Activated CD4-positive, alpha-beta memory T cell treated with anti-CD3 and anti-CD28 coated beads, Interleukin-2, amount 10 ng/mL, durations not matched to agents 7 days and 5 days (primary cell): Measurements from ENCODE around the gene GPRIN1. TPM values are rescaled to one million over a fixed set of nuclear protein-coding genes. Genes with fewer than 3 reads are reported as not detected.
"Not testable (repeated sequence)": the region's sequence is repeated elsewhere in the genome, so short reads cannot be mapped to it uniquely, and the experiment has no call there.

Experiments used
- CTCF ChIA-PET: fragments of 350-600 bp; sonication (Branson Sonifier 250); formaldehyde crosslinking; loops from one replicate; lab custom pipeline; 2021; ENCODE audit warnings: antibody characterized with exemption, inconsistent platforms; lab: Charles Lee
- POLR2A ChIA-PET: fragments of 350-600 bp; sonication (Branson Sonifier 250); formaldehyde crosslinking; loops from one replicate; lab custom pipeline; 2021; ENCODE audit warnings: antibody characterized with exemption; lab: Charles Lee
- DNase-seq: peaks from one replicate; pipeline ENCODE4 v3.0.0-alpha.2; 2020
- H3K27ac Mint-ChIP-seq: one replicate; pipeline ENCODE4 v1.8.0; 2021; ENCODE audit warnings: mild to moderate bottlenecking, mixed read lengths
- H3K27me3 Mint-ChIP-seq: one replicate; pipeline ENCODE4 v1.8.0; 2021; ENCODE audit warnings: mixed read lengths
- H3K36me3 Mint-ChIP-seq: one replicate; pipeline ENCODE4 v1.8.0; 2021; ENCODE audit warnings: low read depth, mixed read lengths
- H3K4me1 Mint-ChIP-seq: one replicate; pipeline ENCODE4 v1.8.0; 2021; ENCODE audit warnings: mixed read lengths
- H3K4me3 Mint-ChIP-seq: one replicate; pipeline ENCODE4 v1.8.0; 2021; ENCODE audit warnings: mild to moderate bottlenecking, mixed read lengths
- H3K9me3 Mint-ChIP-seq: one replicate; pipeline ENCODE4 v1.8.0; 2021; ENCODE audit warnings: mixed read lengths
- total RNA-seq, 2 experiments: library from RNA; stranded (reverse); gene quantifications; one replicate each; pipeline ENCODE4 v1.2.3, GENCODE V29; 2021

The GPRIN1 gene
- total RNA-seq, 2 experiments from 2014 or later: 3.7 to 4.2 TPM

GRCh38 chr5:176550937-176551336 is 59.0 kb downstream of the GPRIN1 start:
- ChIA-PET CTCF (interaction anchor here (0.6 to 1.1 kb wide), 3 partner anchors 22 to 913 kb away, joined by 3 to 4 read pairs (median 3); no protein-coding TSS in a partner anchor), POLR2A (interaction anchor here (2.1 kb wide), 1 partner anchor 17 kb away, joined by 8 read pairs; no protein-coding TSS in a partner anchor)
- not testable (repeated sequence) for H3K27ac Mint-ChIP-seq, H3K36me3 Mint-ChIP-seq, H3K4me3 Mint-ChIP-seq, H3K27me3 Mint-ChIP-seq, H3K9me3 Mint-ChIP-seq, DNase-seq
- H3K4me1 Mint-ChIP-seq: peaks cover 51% of the 10 kb centered on the region

- peaks cover 51% of the 10 kb centered on the region for H3K4me1 Mint-ChIP-seq
- CTCF ChIA-PET: interaction anchor here (0.6 to 1.1 kb wide), 2 partner anchors 103 to 912 kb away, joined by 3 read pairs; no protein-coding TSS in a partner anchor
- peak overlapping the region; percentile 27 for H3K4me3 Mint-ChIP-seq
- H3K27ac Mint-ChIP-seq: no peak overlapping the region
- POLR2A ChIA-PET: interaction anchor here (0.6 to 2.1 kb wide), 2 partner anchors 16 to 141 kb away, joined by 3 to 8 read pairs; no protein-coding TSS in a partner anchor
- no peaks in the 10 kb centered on the region for H3K27me3 Mint-ChIP-seq
- no peak for DNase-seq
- H3K9me3 Mint-ChIP-seq: no peaks in the 10 kb centered on the region
- H3K36me3 Mint-ChIP-seq: peaks cover under 1% of the 10 kb centered on the region
Observed at GRCh38 chr5:176550275-176550831, 59.6 kb downstream of the GPRIN1 start.

GRCh38 chr5:176549871-176550270 is 60.1 kb downstream of the GPRIN1 start:
- no peak for DNase-seq
- Mint-ChIP-seq H3K36me3 (peaks cover 5% of the 10 kb centered on the region), H3K27me3 (no peaks in the 10 kb centered on the region), H3K4me3 (no peak overlapping the region), H3K9me3 (no peaks in the 10 kb centered on the region), H3K27ac (no peak overlapping the region), H3K4me1 (peaks cover 51% of the 10 kb centered on the region)
- ChIA-PET POLR2A (interaction anchor here (0.6 to 2.1 kb wide), 3 partner anchors 11 to 141 kb away, joined by 3 to 8 read pairs (median 3); no protein-coding TSS in a partner anchor), CTCF (no interaction called here)

DNA sequence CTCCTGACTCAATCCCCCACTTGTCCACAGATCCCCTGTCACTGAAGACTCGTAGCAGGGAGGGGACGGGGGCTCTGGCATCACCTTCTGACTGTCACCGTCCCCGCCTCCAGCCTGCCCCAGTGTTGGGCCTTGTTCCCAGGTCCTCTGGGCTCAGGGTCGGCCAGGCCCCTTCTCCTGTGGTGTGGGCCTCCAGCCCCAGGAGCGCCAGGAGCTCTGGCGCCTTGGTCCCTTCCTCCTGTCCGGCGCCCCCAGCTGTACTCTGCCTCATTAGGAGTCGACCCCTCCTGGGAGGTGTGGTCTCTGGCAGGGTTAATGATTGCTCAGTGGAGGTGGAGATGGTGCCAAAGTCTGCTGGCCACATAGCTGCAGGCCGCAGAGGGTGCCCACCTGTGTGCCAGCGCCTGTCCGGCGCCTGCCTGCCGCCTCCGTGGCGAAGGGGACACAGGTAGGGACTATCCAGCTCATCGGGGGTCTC is 61.0 kb downstream of the GPRIN1 start, which contains the start of gene CDHR2:
CDHR2 (plus strand) TSS at position 376 of the 478 bp plus-strand sequence. CDS start 16,011 bp downstream, outside the sequence.
- Mint-ChIP-seq H3K27ac (no peak within 1 kb of the TSS), H3K9me3 (no peaks in the 10 kb centered on the region), H3K4me1 (peaks cover 50% of the 10 kb centered on the region), H3K36me3 (peaks cover 8% of the 10 kb centered on the region), H3K4me3 (no peak within 1 kb of the TSS), H3K27me3 (no peaks in the 10 kb centered on the region)
- CTCF ChIA-PET: no interaction called here
- DNase-seq: no peak
- POLR2A ChIA-PET: interaction anchor here (1.2 to 2.1 kb wide), 2 partner anchors 10 to 15 kb away, joined by 3 to 8 read pairs; no protein-coding TSS in a partner anchor

DNA sequence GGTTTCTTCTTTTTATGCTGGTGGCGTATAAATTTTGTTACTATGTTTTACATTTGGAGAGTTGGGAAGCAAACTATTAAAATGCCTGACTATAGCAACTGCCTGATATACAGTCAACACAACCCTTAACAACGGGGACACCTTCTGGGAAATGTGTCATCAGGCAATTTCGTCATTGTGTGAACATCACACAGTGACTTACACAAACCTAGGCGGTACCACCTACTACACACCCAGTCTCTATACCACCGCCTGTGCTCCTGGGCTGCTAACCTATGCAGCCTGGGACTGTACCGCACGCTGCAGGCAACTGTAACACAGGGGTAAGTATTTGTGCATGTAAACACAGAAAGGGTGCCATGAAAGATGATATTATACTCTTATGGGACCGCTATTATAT is 62.2 kb downstream of the GPRIN1 start:
- POLR2A ChIA-PET: interaction anchor here (1.0 kb wide), 1 partner anchor 11 kb away, joined by 3 read pairs; the partner anchor contains the start of gene RNF44
- CTCF ChIA-PET: interaction anchor here (1.1 to 1.6 kb wide), 3 partner anchors 10 to 100 kb away, joined by 3 to 8 read pairs (median 4); partner anchors contain the start of genes FAF2 and RNF44
- no peaks in the 10 kb centered on the region for H3K27me3 Mint-ChIP-seq
- no peaks in the 10 kb centered on the region for H3K9me3 Mint-ChIP-seq
- H3K36me3 Mint-ChIP-seq: peaks cover 8% of the 10 kb centered on the region
- no peak for DNase-seq
- peaks cover 42% of the 10 kb centered on the region for H3K4me1 Mint-ChIP-seq
- no peak overlapping the region for H3K4me3 Mint-ChIP-seq
- H3K27ac Mint-ChIP-seq: no peak overlapping the region

Other genes starting within 250 kb of the GPRIN1 start
- gene KIAA1191, start 248.4 kb downstream of the GPRIN1 start, total RNA-seq: 10 to 100 TPM; 50.5 to 54.5 TPM
- gene ARL10, start 244.7 kb downstream of the GPRIN1 start, total RNA-seq: 1 to 10 TPM; 6.5 TPM
- gene NOP16, start 221.6 kb downstream of the GPRIN1 start, total RNA-seq: 10 to 100 TPM; 24.2 to 24.7 TPM
- gene HIGD2A, start 221.4 kb downstream of the GPRIN1 start, total RNA-seq: 100 to 1,000 TPM; 142 to 147 TPM
- 10 to 100 TPM; 56.2 to 57.2 TPM for gene CLTB, start 193.6 kb downstream of the GPRIN1 start, total RNA-seq
- gene FAF2, start 161.8 kb downstream of the GPRIN1 start, total RNA-seq: 10 to 100 TPM; 36.2 to 38.7 TPM
- 100 to 1,000 TPM; 142 to 143 TPM for gene RNF44, start 72.8 kb downstream of the GPRIN1 start, total RNA-seq
- 1 to 10 TPM; 1.6 to 2.3 TPM for gene CDHR2, start 60.8 kb downstream of the GPRIN1 start, total RNA-seq
- gene SNCB, start 20.4 kb upstream of the GPRIN1 start, total RNA-seq: not detected
- not detected for gene EIF4E1B, start 20.5 kb upstream of the GPRIN1 start, total RNA-seq
- gene TSPAN17, start 37.3 kb upstream of the GPRIN1 start, total RNA-seq: 10 to 100 TPM; 33.3 to 33.4 TPM
- not detected for gene UNC5A, start 200.4 kb upstream of the GPRIN1 start, total RNA-seq